ENCODE measurements around the gene ZNF214.
A peak's percentile ranks its signal among the peaks of the same experiment; 100 is the strongest.

The ZNF214 gene

GRCh38 chr11:7020183-7020917, at the start of gene ZNF214, which contains the start of gene NLRP14:
ZNF214 (minus strand) TSS chr11:7020346; CDS start chr11:7002835, 17,511 bp downstream.
NLRP14 (plus strand) TSS chr11:7020479; CDS start chr11:7038587, 18,108 bp downstream.
- H3K27ac ChIP-seq, result peak within 1 kb of the TSS; percentile 75 to 85
- H3K4me3 ChIP-seq, result peak within 1 kb of the TSS; percentile 87
- DNase-seq (ENCODE audit: low spot score), result peak; percentile 96
- no peak for TF ChIP-seq CTCF (IDR thresholded peaks at IDR 0.05)

- TF ChIP-seq CTCF (IDR thresholded peaks at IDR 0.05), result no peak
- DNase-seq (ENCODE audit: low spot score), result no peak
- Histone ChIP-seq H3K27ac (no peak overlapping the region), H3K4me3 (no peak overlapping the region)
Observed at GRCh38 chr11:7062534-7062933, 42.4 kb upstream of the ZNF214 start.

- no peak overlapping the region for H3K4me3 ChIP-seq
- H3K27ac ChIP-seq, result no peak overlapping the region
- DNase-seq (ENCODE audit: low spot score), result no peak
- TF ChIP-seq CTCF (IDR thresholded peaks at IDR 0.05), result no peak
Observed at GRCh38 chr11:7060868-7061267, 40.7 kb upstream of the ZNF214 start.

- no peak for DNase-seq (ENCODE audit: low spot score)
- TF ChIP-seq CTCF (IDR thresholded peaks at IDR 0.05), result no peak
- H3K27ac ChIP-seq, result no peak overlapping the region
- no peak overlapping the region for H3K4me3 ChIP-seq
Observed at GRCh38 chr11:7057641-7058040, 37.5 kb upstream of the ZNF214 start.

- no peak overlapping the region for H3K4me3 ChIP-seq
- DNase-seq (ENCODE audit: low spot score), result no peak
- TF ChIP-seq CTCF (IDR thresholded peaks at IDR 0.05), result no peak
- no peak overlapping the region for H3K27ac ChIP-seq
Observed at GRCh38 chr11:7056828-7057513, 36.8 kb upstream of the ZNF214 start.

GRCh38 chr11:7050191-7050590, 30.0 kb upstream of the ZNF214 start:
- TF ChIP-seq CTCF (IDR thresholded peaks at IDR 0.05), result no peak
- no peak overlapping the region for H3K27ac ChIP-seq
- H3K4me3 ChIP-seq, result no peak overlapping the region
- no peak for DNase-seq (ENCODE audit: low spot score)
